H1 (cell line): ENCODE results near the gene HOXB4. TPM values are rescaled to one million over a fixed set of nuclear protein-coding genes. Genes with fewer than 3 reads are reported as not detected.

Experiments used
- CTCF ChIA-PET: fragments of 300-600 bp; sonication (Branson Sonifier 250); formaldehyde crosslinking; loops from one replicate; lab custom pipeline; 2021; ENCODE audit not compliant: partially characterized antibody; lab: Charles Lee
- POLR2A ChIA-PET: fragments of 300-600 bp; sonication (Branson Sonifier 250); formaldehyde crosslinking; loops from one replicate; lab custom pipeline; 2021; ENCODE audit warnings: inconsistent platforms; ENCODE audit not compliant: partially characterized antibody; lab: Charles Lee
- DNase-seq, 2 experiments: peaks; one replicate each; pipeline versions ENCODE4 v3.0.0 to v3.0.0-alpha.2; 2010 to 2022; ENCODE audit warnings: low spot score in 2 of 2, low read depth in 1 of 2, mixed read lengths in 1 of 2
- FAIRE-seq: peaks from 2 replicates; lab custom pipeline; 2011; peaks lifted over from hg19 to GRCh38; lab: Jason Lieb, UNC
- H2AFZ ChIP-seq: 2 replicates; pipeline ENCODE4 v1.8.1; 2012; ENCODE audit warnings: low read length, inconsistent platforms
- H2AK5ac ChIP-seq: 2 replicates; pipeline ENCODE4 v1.6.1; 2013; ENCODE audit warnings: low read depth, low read length
- H2BK120ac ChIP-seq: replicated peaks from 2 replicates; pipeline ENCODE3; 2013; ENCODE audit warnings: low read depth, low read length, inconsistent platforms
- H2BK12ac ChIP-seq: 2 replicates; pipeline ENCODE4 v1.6.1; 2013; ENCODE audit warnings: low read depth, low read length
- H2BK15ac ChIP-seq: 2 replicates; pipeline ENCODE4 v1.6.1; 2013; ENCODE audit warnings: low read length
- H2BK20ac ChIP-seq: 2 replicates; pipeline ENCODE4 v1.6.1; 2013; ENCODE audit warnings: low read length
- H2BK5ac ChIP-seq: 2 replicates; pipeline ENCODE4 v1.6.1; 2013; ENCODE audit warnings: low read depth, low read length
- H3K14ac ChIP-seq: 2 replicates; pipeline ENCODE4 v1.6.1; 2013; ENCODE audit warnings: inconsistent platforms; ENCODE audit not compliant: insufficient read length
- H3K18ac ChIP-seq: 2 replicates; pipeline ENCODE4 v1.6.1; 2013; ENCODE audit warnings: low read length; ENCODE audit errors: extremely low read depth
- H3K23ac ChIP-seq: 2 replicates; pipeline ENCODE4 v1.6.1; 2013; ENCODE audit warnings: inconsistent platforms; ENCODE audit not compliant: insufficient read length
- H3K23me2 ChIP-seq: 2 replicates; pipeline ENCODE4 v1.6.1; 2013; ENCODE audit warnings: low read depth, low read length
- H3K27ac ChIP-seq: 2 replicates; pipeline ENCODE4 v1.6.1; 2011; ENCODE audit warnings: low read depth, low read length, inconsistent platforms
- H3K27me3 ChIP-seq, 4 experiments: replicated peaks in 1 of 4; 1 replicate in 1 of 4; 2 replicates in 3 of 4; pipeline versions ENCODE4 v1.6.1 to v1.8.1; 2011 to 2013; ENCODE audit warnings: low read length in 3 of 4, mild to moderate bottlenecking in 3 of 4, inconsistent platforms in 2 of 4, mixed read lengths in 2 of 4, moderate library complexity in 1 of 4; ENCODE audit not compliant: control insufficient read depth in 3 of 4, insufficient read depth in 3 of 4; ENCODE audit errors: extremely low read depth in 1 of 4
- H3K36me3 ChIP-seq, 4 experiments: 2 replicates each; pipeline versions ENCODE4 v1.6.1 to v1.8.1; 2011 to 2013; ENCODE audit warnings: mild to moderate bottlenecking in 4 of 4, low read length in 3 of 4, moderate library complexity in 2 of 4, control low read depth in 1 of 4, inconsistent platforms in 1 of 4; ENCODE audit not compliant: insufficient read depth in 4 of 4, control insufficient read depth in 2 of 4
- H3K4ac ChIP-seq: replicated peaks from 2 replicates; pipeline ENCODE3; 2013; ENCODE audit warnings: low read length, low read depth, mixed read lengths, inconsistent platforms; ENCODE audit not compliant: insufficient read length
- H3K4me1 ChIP-seq, 4 experiments: replicated peaks in 1 of 4; 1 replicate in 1 of 4; 2 replicates in 3 of 4; pipeline versions ENCODE4 v1.6.1 to v1.8.1; 2011 to 2013; ENCODE audit warnings: low read length in 3 of 4, inconsistent platforms in 2 of 4, mixed read lengths in 1 of 4; ENCODE audit not compliant: insufficient read depth in 4 of 4, control insufficient read depth in 3 of 4
- H3K4me2 ChIP-seq, 2 experiments: 2 replicates each; pipeline versions ENCODE4 v1.6.1 to v1.8.1; 2011 to 2013; ENCODE audit warnings: low read depth in 2 of 2, low read length in 2 of 2, control low read depth in 1 of 2, inconsistent platforms in 1 of 2, mild to moderate bottlenecking in 1 of 2; ENCODE audit not compliant: insufficient read depth in 1 of 2
- H3K4me3 ChIP-seq, 4 experiments: fragments of 200-600, 300-600 bp in 1 of 4; sonication (generic), shearing (Covaris generic), sonication (Bioruptor Twin) in 1 of 4; 2 replicates each; pipeline versions ENCODE4 v1.5.1 to v1.8.1; 2011 to 2016; ENCODE audit warnings: low read length in 4 of 4, low read depth in 3 of 4, control low read depth in 2 of 4, inconsistent platforms in 2 of 4, mild to moderate bottlenecking in 2 of 4, mixed read lengths in 1 of 4, moderate library complexity in 1 of 4; ENCODE audit not compliant: insufficient read depth in 2 of 4; ENCODE audit errors: extremely low read depth in 1 of 4
- H3K56ac ChIP-seq: replicated peaks from 2 replicates; pipeline ENCODE3; 2013; ENCODE audit warnings: low read depth, mild to moderate bottlenecking, mixed read lengths, low read length, inconsistent platforms; ENCODE audit not compliant: insufficient read length
- H3K79me1 ChIP-seq: 2 replicates; pipeline ENCODE4 v1.6.1; 2013; ENCODE audit warnings: low read depth, low read length, control low read depth
- H3K79me2 ChIP-seq, 2 experiments: 2 replicates each; pipeline versions ENCODE4 v1.6.1 to v1.8.1; 2012 to 2013; ENCODE audit warnings: low read length in 2 of 2, mild to moderate bottlenecking in 2 of 2, inconsistent platforms in 1 of 2; ENCODE audit not compliant: insufficient read depth in 2 of 2, control insufficient read depth in 1 of 2
- H3K9ac ChIP-seq, 4 experiments: replicated peaks in 1 of 4; 1 replicate in 1 of 4; 2 replicates in 3 of 4; pipeline versions ENCODE4 v1.6.1 to v1.8.1; 2011 to 2013; ENCODE audit warnings: low read depth in 3 of 4, low read length in 3 of 4, control low read depth in 2 of 4, mild to moderate bottlenecking in 2 of 4, moderate library complexity in 2 of 4, inconsistent platforms in 1 of 4; ENCODE audit errors: extremely low read depth in 1 of 4
- H3K9me3 ChIP-seq, 2 experiments: 2 replicates each; pipeline versions ENCODE4 v1.6.1 to v1.8.1; 2012 to 2013; ENCODE audit warnings: mild to moderate bottlenecking in 2 of 2, moderate library complexity in 2 of 2, control low read depth in 1 of 2, inconsistent platforms in 1 of 2, low read depth in 1 of 2, low read length in 1 of 2, mixed read lengths in 1 of 2; ENCODE audit not compliant: insufficient read depth in 2 of 2
- H4K20me1 ChIP-seq, 2 experiments: replicated peaks in 1 of 2; 2 replicates each; pipeline versions ENCODE3 to v1.8.1; 2011 to 2013; ENCODE audit warnings: inconsistent platforms in 2 of 2, low read length in 2 of 2, mild to moderate bottlenecking in 1 of 2; ENCODE audit not compliant: insufficient read depth in 2 of 2, control insufficient read depth in 1 of 2
- H4K5ac ChIP-seq: 2 replicates; pipeline ENCODE4 v1.6.1; 2013; ENCODE audit warnings: low read length, low read depth, mixed read lengths, inconsistent platforms; ENCODE audit not compliant: insufficient read length
- H4K8ac ChIP-seq: 2 replicates; pipeline ENCODE4 v1.8.0; 2013; ENCODE audit warnings: mild to moderate bottlenecking, moderate library complexity, low read length, inconsistent platforms; ENCODE audit not compliant: insufficient read depth; ENCODE audit errors: extremely low read depth
- H4K91ac ChIP-seq: replicated peaks from 2 replicates; pipeline ENCODE3; 2013; ENCODE audit warnings: low read length, mixed read lengths, inconsistent platforms; ENCODE audit not compliant: insufficient read length
- CBX8 ChIP-seq: fragments of 300-800, 300-1000 bp; sonication (generic); IDR thresholded peaks from 2 replicates; pipeline ENCODE4 v1.7.1; 2016; ENCODE audit warnings: low read depth, low read length, borderline replicate concordance
- MAX ChIP-seq: IDR thresholded peaks from 2 replicates; pipeline ENCODE4 v1.6.1; 2012; ENCODE audit warnings: inconsistent platforms
- RNF2 ChIP-seq: fragments of 200-900, 300-1000 bp; sonication (generic); IDR thresholded peaks from 2 replicates; pipeline ENCODE4 v1.7.1; 2016; ENCODE audit warnings: borderline replicate concordance, low read depth, mild to moderate bottlenecking, antibody characterized with exemption, low read length; ENCODE audit not compliant: poor library complexity, severe bottlenecking; ENCODE audit errors: missing control alignments
- WGBS, 2 experiments: shearing (Covaris generic) in 1 of 2; methylation state at CpG; one replicate each; pipeline versions ENCODE4 v1.1.6 to v1.1.7; 2013 to 2015; ENCODE audit warnings: low lambda C conversion rate in 2 of 2, mixed read lengths in 2 of 2, inconsistent platforms in 1 of 2, low coverage in 1 of 2, missing lambda C conversion rate in 1 of 2; ENCODE audit not compliant: insufficient replicate concordance in 2 of 2, insufficient coverage in 1 of 2, insufficient read length in 1 of 2; ENCODE audit errors: extremely low coverage in 1 of 2, missing lambda C conversion rate in 1 of 2; 5-methylcytosine and 5-hydroxymethylcytosine counted together
- polyA plus RNA-seq, 7 experiments: library from polyadenylated mRNA; depleted of rRNA in 3 of 7; stranded (reverse) in 5 of 7; unstranded in 2 of 7; fragments of >200 nt in 5 of 7; fragments of 200-250 nt in 2 of 7; gene quantifications; 1 replicate in 5 of 7; 2 replicates in 1 of 7; 4 replicates in 1 of 7; pipeline versions ENCODE4 v1.2.1 to v1.2.3, GENCODE V29; 2011 to 2013; ENCODE audit warnings: missing spikeins in 2 of 7, mixed read lengths in 2 of 7
- total RNA-seq: library from RNA; stranded (reverse); fragmentation: NEBNext Ultra II Directional; extraction: Animal tissue kit (Norgen Biotek cat#: 25700); gene quantifications from 2 replicates; pipeline ENCODE4 v1.2.1, GENCODE V29; 2021

Gene HOXB4
- total and polyA plus RNA-seq, 2 of the 8 experiments (the other 6 are each of a cell fraction or from before 2014, with no cell fraction given), result not detected

GRCh38 chr17:48582750-48583069 is 4.6 kb upstream of the HOXB4 start:
- no peaks in the 10 kb centered on the region for H3K79me2 ChIP-seq
- H3K4me1 ChIP-seq, result peaks cover 0 to 6% (median 4%) of the 10 kb centered on the region in 4 experiments; a peak in 4 of 7 replicates
- no peak overlapping the region for H2AFZ ChIP-seq
- H3K23ac ChIP-seq, result no peak overlapping the region
- H3K4me3 ChIP-seq, result no peak overlapping the region
- POLR2A ChIA-PET, result no interaction called here
- H2BK20ac ChIP-seq, result no peak overlapping the region
- H4K20me1 ChIP-seq, result peaks cover 27 to 43% of the 10 kb centered on the region in 2 experiments
- DNase-seq (no peak), FAIRE-seq (no peak)
- H2BK120ac ChIP-seq, result no peak overlapping the region
- H2BK5ac ChIP-seq, result no peak overlapping the region
- no peak overlapping the region for H3K4ac ChIP-seq
- TF ChIP-seq RNF2 (peak; percentile 20), MAX (no peak), CBX8 (peak; percentile 94)
- H3K56ac ChIP-seq, result no peak overlapping the region
- no peak overlapping the region for H2BK15ac ChIP-seq
- H2BK12ac ChIP-seq, result no peak overlapping the region
- H3K14ac ChIP-seq, result no peak overlapping the region
- H3K36me3 ChIP-seq, result peaks cover 0 to 15% (median 0%) of the 10 kb centered on the region in 4 experiments; a peak in 1 of 8 replicates
- peaks cover 99 to 100% (median 99%) of the 10 kb centered on the region in 4 experiments for H3K27me3 ChIP-seq
- H4K8ac ChIP-seq, result no peak overlapping the region
- no peak overlapping the region for H3K18ac ChIP-seq
- WGBS, 2 experiments, result 33% methylated on average over 7 of the region's 7 CpGs; no CpG with 5 or more reads in 1 of the 2 experiments
- H3K23me2 ChIP-seq, result no peaks in the 10 kb centered on the region
- H3K4me2 ChIP-seq, result no peak overlapping the region
- no peak overlapping the region for H3K27ac ChIP-seq
- no peak overlapping the region for H3K9ac ChIP-seq
- CTCF ChIA-PET, result interaction anchor here (0.8 to 2.6 kb wide), 8 partner anchors 18 to 111 kb away, joined by 3 to 9 read pairs (median 6); no protein-coding TSS in a partner anchor
- no peak overlapping the region for H4K91ac ChIP-seq
- no peak overlapping the region for H2AK5ac ChIP-seq
- no peak overlapping the region for H4K5ac ChIP-seq
- H3K79me1 ChIP-seq, result no peaks in the 10 kb centered on the region
- no peaks in the 10 kb centered on the region for H3K9me3 ChIP-seq
